Measurements from ENCODE around the gene ADIPOR1. TPM values are rescaled to one million over a fixed set of nuclear protein-coding genes. Genes with fewer than 3 reads are reported as not detected.
"Not testable (repeated sequence)": the region's sequence is repeated elsewhere in the genome, so short reads cannot be mapped to it uniquely, and the experiment has no call there.

The ADIPOR1 gene
- total and polyA plus RNA-seq, 10 donors: 34.0 to 167 (median 98.2) TPM

DNA sequence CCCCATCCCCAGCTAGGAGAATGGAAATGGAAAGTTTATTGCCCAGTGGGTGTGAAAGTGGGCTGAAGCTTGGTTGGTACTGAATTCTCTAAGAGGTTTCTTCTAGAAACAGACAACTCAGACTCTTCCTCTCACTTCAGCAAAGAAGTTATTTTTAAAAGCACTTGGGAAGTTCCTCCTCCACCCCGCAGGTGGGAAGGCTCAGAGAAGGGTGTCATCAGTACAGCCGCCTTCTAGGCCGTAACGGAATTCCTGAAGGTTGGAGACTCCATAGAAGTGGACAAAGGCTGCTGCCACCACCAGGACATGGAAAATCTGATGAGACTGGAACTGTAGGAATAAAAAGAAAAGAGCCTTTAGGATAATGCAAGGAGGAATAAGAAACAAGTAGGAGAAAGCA, 16.7 kb downstream of the ADIPOR1 start:
- H3K4me3 ChIP-seq: no peak overlapping the region
- no peak for DNase-seq
- H3K27ac ChIP-seq: no peak overlapping the region
- TF ChIP-seq, protein P1, sequence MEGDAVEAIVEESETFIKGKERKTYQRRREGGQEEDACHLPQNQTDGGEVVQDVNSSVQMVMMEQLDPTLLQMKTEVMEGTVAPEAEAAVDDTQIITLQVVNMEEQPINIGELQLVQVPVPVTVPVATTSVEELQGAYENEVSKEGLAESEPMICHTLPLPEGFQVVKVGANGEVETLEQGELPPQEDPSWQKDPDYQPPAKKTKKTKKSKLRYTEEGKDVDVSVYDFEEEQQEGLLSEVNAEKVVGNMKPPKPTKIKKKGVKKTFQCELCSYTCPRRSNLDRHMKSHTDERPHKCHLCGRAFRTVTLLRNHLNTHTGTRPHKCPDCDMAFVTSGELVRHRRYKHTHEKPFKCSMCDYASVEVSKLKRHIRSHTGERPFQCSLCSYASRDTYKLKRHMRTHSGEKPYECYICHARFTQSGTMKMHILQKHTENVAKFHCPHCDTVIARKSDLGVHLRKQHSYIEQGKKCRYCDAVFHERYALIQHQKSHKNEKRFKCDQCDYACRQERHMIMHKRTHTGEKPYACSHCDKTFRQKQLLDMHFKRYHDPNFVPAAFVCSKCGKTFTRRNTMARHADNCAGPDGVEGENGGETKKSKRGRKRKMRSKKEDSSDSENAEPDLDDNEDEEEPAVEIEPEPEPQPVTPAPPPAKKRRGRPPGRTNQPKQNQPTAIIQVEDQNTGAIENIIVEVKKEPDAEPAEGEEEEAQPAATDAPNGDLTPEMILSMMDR (IDR thresholded peaks at IDR 0.05 in 8 of 11, conservative IDR thresholded peaks at IDR 0.05 in 3 of 11): no peak
- 89 to 96% (median 93%) methylated on average over 4 of the region's 4 CpGs for WGBS, 5 donors
- intact Hi-C loops (cut with DNase I; ENCODE audit: low total_unique reads): no loop called here
- no peaks in the 10 kb centered on the region for H3K4me1 ChIP-seq
- no peaks in the 10 kb centered on the region for H3K27me3 ChIP-seq (replicated peaks in 1 of 7)
- H3K36me3 ChIP-seq: peaks cover 4 to 74% (median 65%) of the 10 kb centered on the region in 6 donors
- H3K9me3 ChIP-seq: no peaks in the 10 kb centered on the region

DNA sequence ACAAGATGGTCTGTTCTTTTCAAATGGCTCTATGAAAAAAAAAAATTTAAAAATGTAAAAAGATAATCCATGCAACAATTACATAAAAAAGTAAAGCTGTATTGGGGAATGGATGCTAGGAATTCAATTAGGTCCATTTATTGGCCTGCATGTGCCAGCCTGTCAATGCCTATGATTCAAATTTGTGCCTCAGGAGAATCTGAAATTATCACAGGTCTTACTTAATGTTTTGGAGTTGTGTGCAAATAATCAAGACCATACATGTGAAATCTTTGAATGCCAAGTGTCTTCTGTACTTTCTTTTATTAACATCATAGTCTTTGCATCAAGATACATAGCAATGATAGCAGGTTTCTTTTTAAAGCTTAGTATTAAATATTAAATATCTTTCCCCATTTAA, 17.6 kb downstream of the ADIPOR1 start:
- intact Hi-C loops (cut with DNase I; ENCODE audit: low total_unique reads): no loop called here
- DNase-seq: no peak

DNA sequence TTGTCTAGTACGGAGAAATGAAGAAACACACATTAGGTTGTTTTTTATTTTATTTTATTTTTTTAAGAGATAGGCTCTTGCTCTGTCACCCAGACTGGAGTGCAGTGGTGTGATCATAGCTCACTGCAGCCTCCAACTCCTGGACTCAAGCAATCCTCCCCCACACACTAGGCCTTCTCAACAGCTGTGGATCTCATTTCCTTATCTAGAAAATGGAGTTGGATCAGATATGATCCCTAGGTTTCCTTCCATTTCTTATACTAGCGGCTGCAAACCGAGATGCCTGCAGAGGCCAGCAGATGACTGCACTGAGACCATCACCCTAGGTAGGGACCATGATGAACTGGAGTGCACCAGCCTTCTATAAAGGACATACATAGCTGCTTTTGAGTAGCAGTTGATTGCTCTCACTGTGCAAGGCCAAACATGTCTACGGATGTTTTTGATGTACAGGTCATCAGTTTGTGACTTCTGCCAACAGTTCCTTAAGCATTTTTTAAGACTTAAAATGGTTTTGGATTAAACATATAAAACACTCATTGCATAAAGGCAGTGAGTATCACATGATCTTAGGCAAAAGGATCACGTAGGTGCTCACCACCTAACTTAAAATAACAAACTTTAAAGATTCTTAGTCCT, 19.7 kb downstream of the ADIPOR1 start:
- no peaks in the 10 kb centered on the region for H3K4me1 ChIP-seq
- TF ChIP-seq, protein P1 (IDR thresholded peaks at IDR 0.05 in 8 of 11, conservative IDR thresholded peaks at IDR 0.05 in 3 of 11): no peak
- TF ChIP-seq POLR2A (IDR thresholded peaks at IDR 0.05) (no peak), POLR2AphosphoS5 (IDR thresholded peaks at IDR 0.05) (no peak)
- 76 to 94% (median 88%) methylated on average over 5 of the region's 5 CpGs for WGBS, 5 donors
- no peaks in the 10 kb centered on the region for H3K27me3 ChIP-seq (replicated peaks in 1 of 7)
- peaks cover 0 to 45% (median 35%) of the 10 kb centered on the region in 6 donors for H3K36me3 ChIP-seq
- no peak overlapping the region for H3K4me3 ChIP-seq
- intact Hi-C loops (cut with DNase I; ENCODE audit: low total_unique reads): no loop called here
- DNase-seq: no peak
- H3K9me3 ChIP-seq: no peaks in the 10 kb centered on the region
- H3K27ac ChIP-seq: no peak overlapping the region

More for the DNA sequence above, 17.6 kb downstream of the ADIPOR1 start:
- Histone ChIP-seq H3K9me3 (no peaks in the 10 kb centered on the region), H3K4me1 (no peaks in the 10 kb centered on the region), H3K4me3 (no peak overlapping the region), H3K36me3 (peaks cover 0 to 66% (median 56%) of the 10 kb centered on the region in 6 donors), H3K27me3 (replicated peaks in 1 of 7) (no peaks in the 10 kb centered on the region), H3K27ac (no peak overlapping the region)
- TF ChIP-seq, protein P1 (IDR thresholded peaks at IDR 0.05 in 8 of 11, conservative IDR thresholded peaks at IDR 0.05 in 3 of 11): no peak
- no peak for TF ChIP-seq POLR2AphosphoS5 (IDR thresholded peaks at IDR 0.05)
- no peak for TF ChIP-seq POLR2A (IDR thresholded peaks at IDR 0.05)

DNA sequence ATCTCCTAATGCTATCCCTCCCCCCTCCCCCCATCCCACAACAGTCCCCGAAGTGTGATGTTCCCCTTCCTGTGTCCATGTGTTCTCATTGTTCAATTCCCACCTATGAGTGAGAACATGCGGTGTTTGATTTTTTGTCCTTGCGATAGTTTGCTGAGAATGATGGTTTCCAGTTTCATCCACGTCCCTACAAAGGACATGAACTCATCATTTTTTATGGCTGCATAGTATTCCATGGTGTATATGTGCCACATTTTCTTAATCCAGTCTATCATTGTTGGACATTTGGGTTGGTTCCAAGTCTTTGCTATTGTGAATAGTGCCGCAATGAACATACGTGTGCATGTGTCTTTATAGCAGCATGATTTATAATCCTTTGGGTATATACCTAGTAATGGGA, 21.7 kb downstream of the ADIPOR1 start:
- 78 to 100% (median 100%) methylated on average over 1 of the region's 6 CpGs for WGBS, 5 donors
- H3K27ac ChIP-seq; H3K27me3 ChIP-seq (replicated peaks in 1 of 7); H3K9me3 ChIP-seq; H3K4me3 ChIP-seq; DNase-seq; H3K4me1 ChIP-seq; intact Hi-C loops (cut with DNase I; ENCODE audit: low total_unique reads): not testable (repeated sequence)
- peaks cover 0 to 25% (median 15%) of the 10 kb centered on the region in 6 donors for H3K36me3 ChIP-seq

DNA sequence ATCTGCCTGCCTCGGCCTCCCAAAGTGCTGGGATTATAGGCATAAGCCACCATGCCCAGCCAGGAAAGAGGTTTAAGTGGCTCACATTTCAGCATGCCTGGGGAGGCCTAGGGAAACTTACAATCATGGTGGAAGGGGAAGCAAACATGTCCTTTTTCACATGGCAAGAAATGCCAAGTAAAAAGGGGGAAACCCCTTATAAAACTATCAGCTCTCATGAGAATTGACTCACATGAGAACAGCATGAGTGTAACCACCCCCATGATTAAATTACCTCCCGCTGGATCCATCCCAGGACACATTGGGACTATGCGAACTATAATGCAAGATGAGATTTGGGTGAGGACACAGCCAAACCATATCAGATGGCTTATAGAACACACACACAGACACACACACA, 22.3 kb downstream of the ADIPOR1 start:
- intact Hi-C loops (cut with DNase I; ENCODE audit: low total_unique reads): no loop called here
- no peak overlapping the region for H3K27ac ChIP-seq
- TF ChIP-seq, protein P1 (IDR thresholded peaks at IDR 0.05 in 8 of 11, conservative IDR thresholded peaks at IDR 0.05 in 3 of 11): no peak
- TF ChIP-seq POLR2AphosphoS5 (IDR thresholded peaks at IDR 0.05): no peak
- no peak overlapping the region for H3K4me3 ChIP-seq
- no peak for DNase-seq
- peaks cover 0 to 19% (median 9%) of the 10 kb centered on the region in 6 donors for H3K36me3 ChIP-seq
- H3K9me3 ChIP-seq: peaks cover 0 to 7% (median 0%) of the 10 kb centered on the region in 8 donors
- no peaks in the 10 kb centered on the region for H3K4me1 ChIP-seq
- H3K27me3 ChIP-seq (replicated peaks in 1 of 7): no peaks in the 10 kb centered on the region
- 72 to 90% (median 82%) methylated on average over 3 of the region's 3 CpGs for WGBS, 5 donors

Data from spleen (tissue), 11 donors.